H1 (cell line): ENCODE measurements around the gene PCYT2. TPM values are rescaled to one million over a fixed set of nuclear protein-coding genes. Genes with fewer than 3 reads are reported as not detected.

Source experiments
- CBX5 ChIP-seq: fragments of 300-800, 300-1000 bp; sonication (generic); IDR thresholded peaks from 2 replicates; pipeline ENCODE4 v1.7.1; 2016; ENCODE audit warnings: antibody characterized with exemption, low read length, low read depth
- CEBPB ChIP-seq: IDR thresholded peaks from 2 replicates; pipeline ENCODE4 v1.6.1; 2012; ENCODE audit warnings: low read depth, low read length
- polyA plus RNA-seq, 7 experiments: library from polyadenylated mRNA; depleted of rRNA in 3 of 7; stranded (reverse) in 5 of 7; unstranded in 2 of 7; fragments of >200 nt in 5 of 7; fragments of 200-250 nt in 2 of 7; gene quantifications; 1 replicate in 5 of 7; 2 replicates in 1 of 7; 4 replicates in 1 of 7; pipeline versions ENCODE4 v1.2.1 to v1.2.3, GENCODE V29; 2011 to 2013; ENCODE audit warnings: missing spikeins in 2 of 7, mixed read lengths in 2 of 7
- total RNA-seq: library from RNA; stranded (reverse); fragmentation: NEBNext Ultra II Directional; extraction: Animal tissue kit (Norgen Biotek cat#: 25700); gene quantifications from 2 replicates; pipeline ENCODE4 v1.2.1, GENCODE V29; 2021

The PCYT2 gene
- total and polyA plus RNA-seq, 2 of the 8 experiments (the other 6 are each of a cell fraction or from before 2014, with no cell fraction given) = 29.9 to 31.3 TPM

DNA sequence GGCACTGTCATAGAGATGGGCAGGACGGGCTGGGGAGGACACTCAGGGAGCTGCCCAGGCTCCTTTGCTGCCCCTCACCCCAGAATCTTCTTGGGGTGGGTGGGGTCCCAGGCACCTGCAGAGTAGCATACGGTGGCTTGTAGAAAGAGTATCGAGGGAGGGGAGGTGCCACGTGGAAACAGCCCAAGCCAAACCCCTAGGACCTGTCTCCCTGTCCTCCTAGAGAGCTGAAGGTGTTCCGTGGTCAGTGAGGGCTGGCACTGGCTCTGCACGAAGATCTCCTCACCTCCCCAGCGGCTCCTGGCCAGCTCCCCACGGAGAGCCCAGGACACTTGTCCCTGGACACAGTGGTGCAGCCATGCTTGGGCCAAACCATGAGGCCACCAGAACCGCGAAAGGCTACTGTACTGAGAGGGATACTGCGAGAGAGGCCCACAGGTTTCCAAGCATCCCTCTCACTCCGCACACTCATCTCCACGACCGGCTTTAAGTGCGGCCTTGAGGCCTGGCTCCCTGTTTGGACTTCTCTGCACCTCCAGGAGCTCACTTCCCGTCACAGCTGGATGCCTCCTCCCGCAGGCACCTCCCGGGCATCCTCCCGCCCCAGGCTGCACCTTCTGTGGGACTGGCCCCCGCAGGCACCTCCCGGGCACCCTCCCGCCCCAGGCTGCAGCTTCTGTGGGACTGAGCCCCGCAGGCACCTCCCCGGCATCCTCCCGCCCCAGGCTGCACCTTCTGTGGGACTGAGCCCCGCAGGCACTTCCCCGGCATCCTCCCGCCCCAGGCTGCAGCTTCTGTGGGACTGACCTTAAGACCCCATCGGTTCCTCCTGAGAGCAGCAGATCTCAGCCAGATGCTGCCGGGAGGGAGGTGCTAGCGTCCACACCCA lies 18.3 kb upstream of the PCYT2 start (continued):
- no peak for TF ChIP-seq CBX5
- no peak for TF ChIP-seq CEBPB
